IMR-90 (cell line): ENCODE measurements around the gene USP31. TPM values are rescaled to one million over a fixed set of nuclear protein-coding genes. Genes with fewer than 3 reads are reported as not detected.

Source experiments
- ATAC-seq: fragments of 200-7000 bp; cut with Tn5 transposase; 2 replicates; pipeline ENCODE4 v1.9.1; 2020; ENCODE audit warnings: low read depth, mild to moderate bottlenecking, moderate library complexity
- BruUV-seq: library from RNA; stranded (reverse); fragments of 400-500 nt; replicated peaks from 2 replicates; lab custom pipeline; 2021; lab: Mats Ljungman, UMichigan
- CTCF ChIA-PET: fragments of 300-600 bp; formaldehyde crosslinking; extraction: SDS; loops from one replicate; lab custom pipeline; 2021; ENCODE audit warnings: antibody characterized with exemption; lab: Yijun Ruan, JAX
- POLR2A ChIA-PET: fragments of 300-600 bp; sonication (Branson Sonifier 250); formaldehyde crosslinking; loops from one replicate; lab custom pipeline; 2022; ENCODE audit warnings: antibody characterized with exemption; ENCODE audit not compliant: unreplicated experiment; lab: Charles Lee
- DNase-seq: peaks from one replicate; pipeline ENCODE4 v3.0.0; 2013
- H2AFZ ChIP-seq: replicated peaks from 2 replicates; pipeline ENCODE3; 2013; ENCODE audit warnings: low read length, mild to moderate bottlenecking; ENCODE audit not compliant: poor library complexity
- H2AK5ac ChIP-seq: 2 replicates; pipeline ENCODE4 v1.6.1; 2013; ENCODE audit warnings: low read depth, low read length, inconsistent platforms
- H2AK9ac ChIP-seq: replicated peaks from 2 replicates; pipeline ENCODE3; 2013; ENCODE audit warnings: mild to moderate bottlenecking, low read depth, low read length, moderate library complexity; ENCODE audit not compliant: poor library complexity
- H2BK120ac ChIP-seq: 2 replicates; pipeline ENCODE4 v1.6.1; 2013; ENCODE audit warnings: low read depth, low read length, inconsistent platforms
- H2BK15ac ChIP-seq: 3 replicates; pipeline ENCODE4 v1.6.1; 2013; ENCODE audit warnings: low read depth, low read length, inconsistent platforms
- H2BK20ac ChIP-seq: 2 replicates; pipeline ENCODE4 v1.6.1; 2013; ENCODE audit warnings: low read depth, mild to moderate bottlenecking, inconsistent platforms, low read length, moderate library complexity
- H2BK5ac ChIP-seq: 2 replicates; pipeline ENCODE4 v1.6.1; 2013; ENCODE audit warnings: mild to moderate bottlenecking, low read depth, low read length, inconsistent platforms; ENCODE audit not compliant: poor library complexity, severe bottlenecking
- H3K14ac ChIP-seq: replicated peaks from 2 replicates; pipeline ENCODE4 v1.6.1; 2013; ENCODE audit warnings: low read depth, low read length, inconsistent platforms
- H3K18ac ChIP-seq: 2 replicates; pipeline ENCODE4 v1.6.1; 2013; ENCODE audit warnings: low read depth, low read length, control low read depth
- H3K23ac ChIP-seq: 2 replicates; pipeline ENCODE4 v1.6.1; 2013; ENCODE audit warnings: low read depth, low read length, inconsistent platforms
- H3K27ac ChIP-seq: 2 replicates; pipeline ENCODE4 v1.5.1; 2013; ENCODE audit warnings: mild to moderate bottlenecking, control low read depth, low read length; ENCODE audit not compliant: insufficient read depth
- H3K27me3 ChIP-seq: 2 replicates; pipeline ENCODE4 v1.6.1; 2013; ENCODE audit warnings: low read length; ENCODE audit not compliant: control insufficient read depth, insufficient read depth
- H3K36me3 ChIP-seq: 2 replicates; pipeline ENCODE4 v1.6.1; 2013; ENCODE audit warnings: low read length, mixed read lengths; ENCODE audit not compliant: control insufficient read depth, insufficient read depth
- H3K4ac ChIP-seq: 2 replicates; pipeline ENCODE4 v1.6.1; 2013; ENCODE audit warnings: low read depth, low read length, inconsistent platforms
- H3K4me1 ChIP-seq: 2 replicates; pipeline ENCODE4 v1.6.1; 2013; ENCODE audit warnings: low read length, mixed read lengths; ENCODE audit not compliant: control insufficient read depth, insufficient read depth
- H3K4me2 ChIP-seq: 2 replicates; pipeline ENCODE4 v1.6.1; 2013; ENCODE audit warnings: low read depth, mild to moderate bottlenecking, control low read depth, low read length, moderate library complexity
- H3K4me3 ChIP-seq: 2 replicates; pipeline ENCODE4 v1.5.1; 2013; ENCODE audit warnings: low read depth, mild to moderate bottlenecking, control low read depth, low read length, moderate library complexity; ENCODE audit not compliant: insufficient read depth
- H3K56ac ChIP-seq: 2 replicates; pipeline ENCODE4 v1.6.1; 2013; ENCODE audit warnings: low read length, inconsistent platforms; ENCODE audit not compliant: insufficient read depth; ENCODE audit errors: extremely low read depth
- H3K79me1 ChIP-seq, 2 experiments: 2 replicates each; pipeline ENCODE4 v1.6.1; 2013; ENCODE audit warnings: low read length in 2 of 2, inconsistent platforms in 1 of 2, low read depth in 1 of 2
- H3K9ac ChIP-seq: 2 replicates; pipeline ENCODE4 v1.6.1; 2013; ENCODE audit warnings: low read depth, low read length, control low read depth
- H3K9me1 ChIP-seq: 2 replicates; pipeline ENCODE4 v1.6.1; 2013; ENCODE audit warnings: low read length, inconsistent platforms; ENCODE audit not compliant: insufficient read depth
- H3K9me3 ChIP-seq: 2 replicates; pipeline ENCODE4 v1.6.1; 2013; ENCODE audit warnings: low read length; ENCODE audit not compliant: control insufficient read depth, insufficient read depth
- H4K20me1 ChIP-seq: 2 replicates; pipeline ENCODE4 v1.6.1; 2013; ENCODE audit warnings: low read length, inconsistent platforms; ENCODE audit not compliant: insufficient read depth
- H4K5ac ChIP-seq: 2 replicates; pipeline ENCODE4 v1.6.1; 2013; ENCODE audit warnings: mild to moderate bottlenecking, low read depth, low read length, control low read depth
- H4K8ac ChIP-seq, 2 experiments: 2 replicates each; pipeline ENCODE4 v1.6.1; 2013; ENCODE audit warnings: low read depth in 2 of 2, low read length in 2 of 2, control low read depth in 1 of 2, inconsistent platforms in 1 of 2
- H4K91ac ChIP-seq: 2 replicates; pipeline ENCODE4 v1.6.1; 2013; ENCODE audit warnings: low read depth, low read length, inconsistent platforms; ENCODE audit not compliant: insufficient read depth
- BHLHE40 ChIP-seq: fragments of 150-350 bp; IDR thresholded peaks from 2 replicates; pipeline ENCODE4 v1.6.1; 2016; ENCODE audit warnings: mild to moderate bottlenecking, low read depth, low read length
- CHD1 ChIP-seq: IDR thresholded peaks from 2 replicates; pipeline ENCODE4 v1.6.1; 2012; ENCODE audit warnings: low read depth, low read length, improper control_type of control experiment
- CTCF ChIP-seq: conservative IDR thresholded peaks from 2 replicates; pipeline ENCODE4 v1.5.1; 2012; ENCODE audit warnings: mild to moderate bottlenecking, low read depth, low read length, improper control_type of control experiment
- MAFK ChIP-seq: IDR thresholded peaks from 2 replicates; pipeline ENCODE4 v1.6.1; 2012; ENCODE audit warnings: low read depth, low read length, improper control_type of control experiment
- MXI1 ChIP-seq: IDR thresholded peaks from 2 replicates; pipeline ENCODE4 v1.6.1; 2012; ENCODE audit warnings: low read depth, mild to moderate bottlenecking, low read length, moderate library complexity, borderline replicate concordance
- RCOR1 ChIP-seq: IDR thresholded peaks from 2 replicates; pipeline ENCODE4 v1.6.1; 2012; ENCODE audit warnings: mild to moderate bottlenecking, low read length, improper control_type of control experiment; ENCODE audit not compliant: insufficient replicate concordance
- WGBS, 2 experiments: methylation state at CpG; one replicate each; pipeline versions ENCODE4 v1.1.5 to v1.1.7; 2013; ENCODE audit warnings: missing lambda C conversion rate in 2 of 2; ENCODE audit not compliant: insufficient read length in 1 of 2; ENCODE audit errors: extremely low coverage in 2 of 2; 5-methylcytosine and 5-hydroxymethylcytosine counted together
- dilution Hi-C: fragments of 300-500 bp; cut with HindIII; formaldehyde crosslinking; loops from one replicate; pipeline ENCODE4 v1.14.3; 2018; ENCODE audit warnings: low sequenced_read_pairs; ENCODE audit not compliant: unreplicated experiment
- in situ Hi-C: fragments of 300-500 bp; cut with MboI; formaldehyde crosslinking; loops from 3 replicates; pipeline ENCODE4 v1.14.3; 2019; ENCODE audit warnings: low sequenced_read_pairs, inconsistent platforms, mixed read lengths
- intact Hi-C: fragments of 100-400 bp; cut with micrococcal nuclease; formaldehyde crosslinking; loops from 2 replicates; pipeline ENCODE4 v1.10.0; 2022
- polyA plus RNA-seq, 3 experiments: library from polyadenylated mRNA; depleted of rRNA; stranded (reverse); fragments of >200 nt; gene quantifications; 2 replicates each; pipeline ENCODE4 v1.2.3, GENCODE V29; 2012; ENCODE audit warnings: low replicate concordance in 1 of 3
- total RNA-seq: library from RNA; depleted of rRNA; stranded (reverse); fragments of >200 nt; gene quantifications from 2 replicates; pipeline ENCODE4 v1.2.3, GENCODE V29; 2012

Gene USP31
- total and polyA plus RNA-seq, 2 of the 4 experiments (the other 2 are of a cell fraction): 2.9 to 3.4 TPM

DNA sequence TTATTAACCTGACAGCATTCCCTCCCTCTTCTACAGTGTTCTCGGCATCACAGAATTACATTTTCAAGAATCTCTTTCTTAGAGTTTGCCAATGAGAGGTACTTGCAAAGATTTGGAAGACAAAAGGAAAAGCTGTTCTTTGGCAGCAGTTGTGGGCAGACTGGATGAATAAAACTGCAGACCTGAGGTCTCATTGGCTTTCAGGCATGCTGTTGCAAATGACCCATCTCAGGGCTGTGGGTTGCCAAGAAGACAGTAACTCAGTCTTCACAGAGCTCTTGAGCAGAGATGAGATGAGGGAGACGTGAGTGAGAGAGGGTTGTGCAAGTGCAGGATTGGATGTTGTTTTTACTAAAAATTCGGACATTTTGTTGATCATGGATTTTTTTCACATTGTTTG, 11.3 kb upstream of the USP31 start:
- H4K91ac ChIP-seq: no peak overlapping the region
- H3K4me3 ChIP-seq: no peak overlapping the region
- H2AK9ac ChIP-seq: no peak overlapping the region
- H4K8ac ChIP-seq: no peak overlapping the region
- H2BK5ac ChIP-seq: no peak overlapping the region
- H3K56ac ChIP-seq: no peak overlapping the region
- H3K4me2 ChIP-seq: no peak overlapping the region
- H3K18ac ChIP-seq: no peak overlapping the region
- H3K23ac ChIP-seq: no peak overlapping the region
- WGBS, 2 experiments: 33% methylated on average over 1 of the region's 3 CpGs; no CpG with 5 or more reads in 1 of the 2 experiments
- no peaks in the 10 kb centered on the region for H3K36me3 ChIP-seq
- H3K27me3 ChIP-seq: peaks cover 4% of the 10 kb centered on the region
- no peak overlapping the region for H3K14ac ChIP-seq
- ATAC-seq (no peak), DNase-seq (no peak)
- intact Hi-C loops (no loop called here), dilution Hi-C loops (no loop called here), in situ Hi-C loops (no loop called here)
- no TSS peak for BruUV-seq
- H2AFZ ChIP-seq: no peak overlapping the region
- H3K9ac ChIP-seq: no peak overlapping the region
- ChIA-PET CTCF (interaction anchor here (0.9 kb wide), 1 partner anchor 100 kb away, joined by 3 read pairs; no protein-coding TSS in a partner anchor), POLR2A (no interaction called here)
- no peak overlapping the region for H4K5ac ChIP-seq
- no peaks in the 10 kb centered on the region for H3K9me3 ChIP-seq
- H2BK120ac ChIP-seq: no peak overlapping the region
- H3K9me1 ChIP-seq: no peaks in the 10 kb centered on the region
- no peak overlapping the region for H2BK15ac ChIP-seq
- TF ChIP-seq RCOR1 (no peak), BHLHE40 (no peak), MXI1 (no peak), MAFK (no peak), CHD1 (no peak), CTCF (no peak)
- H3K4me1 ChIP-seq: no peaks in the 10 kb centered on the region
- H3K79me1 ChIP-seq: no peaks in the 10 kb centered on the region
- no peak overlapping the region for H2BK20ac ChIP-seq
- H3K4ac ChIP-seq: no peak overlapping the region
- no peak overlapping the region for H3K27ac ChIP-seq
- no peak overlapping the region for H2AK5ac ChIP-seq
- H4K20me1 ChIP-seq: no peaks in the 10 kb centered on the region
